HS-5 (cell line): ENCODE measurements around the gene SPAG16.

Source experiments
- DNase-seq: peaks from one replicate; pipeline ENCODE4 v3.0.0-alpha.2; 2012; ENCODE audit warnings: low read depth

SPAG16 gene

GRCh38 chr2:214286011-214286410, 1001.7 kb downstream of the SPAG16 start:
- DNase-seq = no peak

GRCh38 chr2:214293593-214293992, 1009.3 kb downstream of the SPAG16 start:
- no peak for DNase-seq

- no peak for DNase-seq
Observed at GRCh38 chr2:214294426-214294825, 1010.2 kb downstream of the SPAG16 start.

GRCh38 chr2:214297423-214297822, 1013.2 kb downstream of the SPAG16 start:
- no peak for DNase-seq

DNA sequence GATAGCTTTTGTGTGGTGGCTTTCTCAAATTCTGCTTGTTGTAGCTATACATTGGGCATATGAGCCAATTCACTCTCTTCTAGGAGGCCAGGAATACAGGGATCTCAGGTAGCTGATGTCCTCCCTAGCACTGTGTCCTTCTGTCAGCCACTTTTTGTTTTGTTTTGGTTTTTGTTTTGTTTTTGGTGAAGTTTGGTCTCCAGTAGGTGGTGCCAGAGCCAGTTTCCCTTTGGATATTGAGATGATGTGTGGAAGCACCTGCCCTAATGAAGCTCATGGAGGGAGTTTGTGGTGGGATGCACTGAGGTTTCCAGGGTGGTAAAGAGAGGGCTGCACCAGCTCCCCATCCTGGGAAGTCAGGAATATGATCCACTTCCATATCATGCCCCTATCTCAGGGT, 1026.1 kb downstream of the SPAG16 start:
- no peak for DNase-seq

DNA sequence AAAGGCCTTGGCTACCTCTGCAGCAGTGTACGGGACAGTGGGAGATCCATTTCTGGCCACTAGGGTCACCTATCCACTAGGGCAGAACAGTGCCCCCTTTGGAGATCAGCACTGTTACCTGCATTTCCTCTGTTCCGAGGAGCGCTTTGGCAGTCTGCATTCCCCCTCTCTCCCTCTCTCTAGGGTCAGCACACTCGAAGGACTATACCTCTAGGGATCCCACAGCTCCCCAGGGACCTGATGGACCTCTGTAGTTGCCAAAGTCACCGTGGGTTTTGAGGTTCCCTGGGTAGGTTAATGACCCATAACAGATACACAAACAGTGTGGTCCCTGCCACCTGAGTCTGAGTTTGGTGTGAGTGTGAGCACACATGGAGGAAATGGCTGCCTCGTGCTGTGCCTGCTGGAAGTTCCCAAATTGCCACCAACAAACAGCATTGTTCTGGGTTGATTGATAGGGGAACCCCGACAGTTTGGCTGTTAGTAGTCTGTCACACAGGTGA, 1026.8 kb downstream of the SPAG16 start:
- DNase-seq = no peak

DNA sequence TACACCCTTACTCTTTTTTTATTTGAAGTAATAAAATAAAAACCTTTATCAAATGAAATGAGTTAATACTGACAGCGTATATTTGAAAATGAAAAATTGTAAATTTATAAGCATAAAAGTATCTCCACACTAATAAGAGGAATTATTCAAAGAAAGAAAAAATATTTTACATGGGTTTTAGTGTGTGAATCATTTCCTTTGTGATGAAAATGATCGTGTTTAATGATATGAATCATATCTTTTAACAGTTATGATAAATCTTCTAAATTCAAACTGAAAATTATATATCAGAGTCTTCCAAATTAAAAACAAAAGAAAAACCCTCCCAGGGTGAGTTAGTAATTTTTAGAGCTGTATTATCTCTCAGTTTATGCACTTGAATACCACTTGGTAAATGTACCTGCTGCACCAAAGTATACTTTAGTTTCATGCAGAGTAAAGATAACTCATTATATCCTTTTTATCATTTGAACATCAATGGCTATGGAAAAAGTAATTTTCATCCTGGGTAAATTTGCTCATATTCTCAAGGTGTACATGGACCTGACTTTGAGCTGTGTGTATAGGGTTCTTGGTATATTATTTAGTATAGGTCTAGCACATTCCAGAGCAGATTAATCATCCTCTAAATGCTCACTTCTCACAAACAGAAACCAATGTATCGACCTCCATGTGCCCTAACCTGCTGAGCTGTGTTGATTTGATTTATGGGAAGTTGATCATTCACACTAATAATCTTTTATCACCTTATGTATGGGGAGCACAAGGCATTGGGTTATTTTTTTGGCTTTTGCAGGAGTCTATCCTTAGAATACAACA, 1027.9 kb downstream of the SPAG16 start:
- peak; percentile 49 for DNase-seq

GRCh38 chr2:214315324-214315723, 1031.1 kb downstream of the SPAG16 start:
- no peak for DNase-seq

- no peak for DNase-seq
Observed at GRCh38 chr2:214320211-214320610, 1035.9 kb downstream of the SPAG16 start.

GRCh38 chr2:214322662-214323061, 1038.4 kb downstream of the SPAG16 start:
- peak; percentile 58 for DNase-seq

GRCh38 chr2:214325404-214325803, 1041.1 kb downstream of the SPAG16 start:
- no peak for DNase-seq

DNA sequence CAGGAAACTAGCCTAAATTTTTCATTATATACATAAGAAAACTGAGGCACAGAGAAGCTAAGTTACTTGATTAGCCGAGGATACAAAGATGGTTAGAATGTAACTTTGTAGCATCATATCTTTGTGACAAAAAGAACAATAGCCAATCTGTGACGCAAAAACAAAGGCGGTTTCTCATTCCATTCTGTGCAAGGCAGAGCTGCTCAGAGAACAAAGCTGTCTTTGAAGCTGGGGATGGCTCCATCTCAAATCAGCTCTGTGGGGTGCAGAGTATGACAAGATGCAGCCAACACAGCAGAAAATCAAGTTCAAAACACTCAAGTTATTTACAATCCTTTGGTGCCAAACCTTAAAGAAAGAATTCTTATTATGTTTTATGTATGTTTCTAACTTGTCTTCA, 1044.7 kb downstream of the SPAG16 start:
- DNase-seq = no peak

GRCh38 chr2:214341646-214342045, 1057.4 kb downstream of the SPAG16 start:
- peak; percentile 19 for DNase-seq

DNA sequence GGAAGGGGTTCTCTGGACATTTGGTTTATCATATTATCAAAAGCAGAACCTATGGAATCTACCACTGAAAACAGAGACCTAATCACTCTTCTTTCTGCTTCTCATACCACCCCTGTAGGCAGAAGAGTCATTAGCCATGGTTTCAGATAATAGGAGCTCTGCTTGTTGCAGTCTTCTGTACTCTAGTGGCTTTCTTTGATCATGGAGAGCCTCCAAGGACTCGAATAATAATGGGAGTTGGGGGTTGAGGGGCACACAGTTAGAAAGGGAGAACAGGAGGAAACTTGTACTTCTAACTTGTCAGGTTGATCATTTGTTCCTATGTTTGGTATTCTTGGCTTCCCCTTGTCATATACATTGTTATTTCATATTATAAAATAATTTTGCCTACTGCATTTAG, 1074.2 kb downstream of the SPAG16 start:
- no peak for DNase-seq

- no peak for DNase-seq
Observed at GRCh38 chr2:214361116-214361515, 1076.9 kb downstream of the SPAG16 start.

GRCh38 chr2:214365549-214365948, 1081.3 kb downstream of the SPAG16 start:
- no peak for DNase-seq

DNA sequence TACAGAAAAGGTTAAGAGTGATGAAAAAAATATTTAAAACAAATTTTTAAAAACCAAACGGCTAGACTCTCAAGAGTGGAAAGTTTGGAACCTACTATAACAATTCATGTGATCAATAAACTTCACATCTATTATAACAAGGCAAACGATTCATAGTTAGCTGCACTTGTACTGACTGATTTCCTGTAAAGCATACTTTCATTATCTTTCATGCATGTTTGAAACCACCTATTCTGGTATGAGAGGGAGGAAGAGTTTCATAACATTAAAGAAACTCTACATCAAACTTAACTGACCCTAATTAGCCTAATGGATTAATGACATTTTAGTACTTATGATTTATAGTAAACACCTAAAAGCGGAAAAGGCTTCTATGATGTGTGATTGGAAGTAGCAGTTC, 1082.9 kb downstream of the SPAG16 start:
- no peak for DNase-seq

- no peak for DNase-seq
Observed at GRCh38 chr2:214376618-214377285, 1092.5 kb downstream of the SPAG16 start.

GRCh38 chr2:214377286-214377624, 1093.0 kb downstream of the SPAG16 start:
- DNase-seq = no peak

DNA sequence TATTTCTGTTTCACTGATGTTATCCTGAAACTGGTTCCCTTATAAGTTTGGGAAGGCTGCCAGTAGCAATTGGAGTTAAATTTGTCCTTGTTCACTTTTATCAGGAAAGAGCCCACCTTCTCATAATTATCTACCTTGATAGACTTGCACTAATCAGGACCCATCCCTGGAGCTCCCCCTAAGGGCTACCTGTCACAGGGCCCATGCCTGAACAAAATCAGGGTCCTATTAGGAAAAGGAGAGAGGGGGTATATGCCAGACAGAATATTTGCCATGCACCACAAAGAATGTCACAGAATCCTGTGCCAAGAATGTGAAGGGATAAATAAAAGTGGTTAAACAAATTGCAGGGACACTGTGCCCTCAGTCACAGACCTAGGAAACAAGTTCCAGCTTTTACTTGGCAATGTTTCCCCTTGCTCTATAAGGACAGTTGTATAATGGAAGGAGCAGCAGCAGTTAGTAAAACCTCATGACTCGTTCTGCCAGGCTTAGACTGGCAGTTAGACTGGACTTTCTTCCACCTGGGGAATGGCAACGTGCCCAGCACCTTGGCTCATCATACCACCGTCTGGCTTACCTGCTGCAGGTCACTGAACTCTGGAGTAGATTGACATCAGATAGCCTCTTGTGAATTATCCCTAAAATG, 1094.3 kb downstream of the SPAG16 start:
- no peak for DNase-seq

DNA sequence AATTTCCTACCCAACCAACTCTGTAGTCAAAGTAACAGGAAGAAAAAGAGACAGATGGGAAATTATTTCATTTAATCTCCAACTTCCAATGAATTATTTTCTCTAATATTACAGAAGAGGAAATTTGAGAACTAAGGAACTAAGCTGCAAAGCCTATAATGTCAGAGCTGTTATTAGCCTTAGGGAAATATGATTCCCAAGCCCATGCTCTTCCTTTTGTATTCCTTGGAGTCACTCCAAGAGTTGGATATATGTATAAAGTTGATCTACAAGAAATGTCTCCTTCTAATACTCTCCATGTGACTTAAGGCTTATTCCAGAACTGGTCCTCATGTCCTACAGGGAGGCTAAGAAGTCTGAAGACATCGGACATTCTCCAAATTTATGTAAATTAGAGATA, 1095.0 kb downstream of the SPAG16 start:
- no peak for DNase-seq

- DNase-seq = no peak
Observed at GRCh38 chr2:214380681-214381080, 1096.4 kb downstream of the SPAG16 start.

- DNase-seq = no peak
Observed at GRCh38 chr2:214382229-214382628, 1098.0 kb downstream of the SPAG16 start.
